Measurements from ENCODE around the gene TCF7L1. TPM values are rescaled to one million over a fixed set of nuclear protein-coding genes. Genes with fewer than 3 reads are reported as not detected.

TCF7L1 gene
- polyA plus RNA-seq, 3 donors, result 0.05 to 0.09 TPM; not detected in 1

DNA sequence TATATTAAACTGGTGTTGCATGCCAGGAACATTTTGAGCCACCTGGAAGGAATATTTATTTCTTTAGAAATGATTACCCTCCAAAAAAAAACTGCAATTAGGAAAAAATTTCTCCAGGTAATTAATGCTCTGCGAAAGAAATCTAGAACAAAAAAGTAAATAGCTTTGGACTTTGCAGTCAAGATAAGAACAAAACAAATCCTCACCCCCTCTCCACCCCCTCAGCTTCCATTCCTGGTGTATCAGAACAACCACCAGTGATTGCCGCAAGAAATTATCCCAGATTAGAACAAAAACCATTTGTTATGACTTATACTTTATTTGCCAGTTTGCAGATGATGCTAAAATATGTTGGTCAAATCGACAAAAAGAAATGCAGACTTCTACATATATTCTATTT is 17.0 kb upstream of the TCF7L1 start:
- Mint-ChIP-seq H3K9me3 (peaks cover 0 to 4% (median 0%) of the 10 kb centered on the region in 7 donors), H3K27ac (no peak overlapping the region), H3K36me3 (no peaks in the 10 kb centered on the region), H3K27me3 (ENCODE audit: low read depth in 3 of 3) (peaks cover 6 to 9% (median 9%) of the 10 kb centered on the region in 3 donors), H3K4me3 (no peak overlapping the region), H3K4me1 (no peaks in the 10 kb centered on the region)
- intact Hi-C loops (cut with micrococcal nuclease), result no loop called here
- H3K9me3 ChIP-seq (replicated peaks in 1 of 2; ENCODE audit: control insufficient read depth in 1 of 2, insufficient read depth in 1 of 2, low read length in 2 of 2), result no peaks in the 10 kb centered on the region
- no peak for TF ChIP-seq CTCF (IDR thresholded peaks at IDR 0.05)
- no peaks in the 10 kb centered on the region for H4K20me1 ChIP-seq (ENCODE audit: insufficient read depth, low read length)
- H3K36me3 ChIP-seq (replicated peaks in 1 of 2; ENCODE audit: control insufficient read depth in 1 of 2, insufficient read depth in 2 of 2, low read length in 2 of 2), result no peaks in the 10 kb centered on the region
- no peaks in the 10 kb centered on the region for H3K79me2 ChIP-seq (ENCODE audit: insufficient read depth, low read length)
- no peak overlapping the region for H3K27ac ChIP-seq (ENCODE audit: low read depth in 1 of 2, low read length in 2 of 2)
- no peak overlapping the region for H2AFZ ChIP-seq (ENCODE audit: insufficient read depth, low read depth, low read length, poor library complexity, severe bottlenecking)
- DNase-seq, result no peak
- H3K4me1 ChIP-seq (ENCODE audit: control insufficient read depth in 1 of 2, insufficient read depth in 2 of 2, low read length in 2 of 2), result no peaks in the 10 kb centered on the region
- H3K4me2 ChIP-seq (replicated peaks; ENCODE audit: extremely low read depth, low read length, poor library complexity, severe bottlenecking), result no peak overlapping the region
- no peak overlapping the region for H3K9ac ChIP-seq (ENCODE audit: insufficient read depth, low read length, poor library complexity, severe bottlenecking)
- H3K4me3 ChIP-seq (replicated peaks in 1 of 3; ENCODE audit: low read depth in 2 of 3, low read length in 3 of 3), result no peak overlapping the region
- H3K27me3 ChIP-seq (ENCODE audit: control insufficient read depth in 2 of 2, insufficient read depth in 2 of 2, low read length in 2 of 2), result peaks cover 4 to 7% of the 10 kb centered on the region in 2 donors
- WGBS (ENCODE audit: insufficient coverage), result 100% methylated on average over 1 of the region's 3 CpGs

DNA sequence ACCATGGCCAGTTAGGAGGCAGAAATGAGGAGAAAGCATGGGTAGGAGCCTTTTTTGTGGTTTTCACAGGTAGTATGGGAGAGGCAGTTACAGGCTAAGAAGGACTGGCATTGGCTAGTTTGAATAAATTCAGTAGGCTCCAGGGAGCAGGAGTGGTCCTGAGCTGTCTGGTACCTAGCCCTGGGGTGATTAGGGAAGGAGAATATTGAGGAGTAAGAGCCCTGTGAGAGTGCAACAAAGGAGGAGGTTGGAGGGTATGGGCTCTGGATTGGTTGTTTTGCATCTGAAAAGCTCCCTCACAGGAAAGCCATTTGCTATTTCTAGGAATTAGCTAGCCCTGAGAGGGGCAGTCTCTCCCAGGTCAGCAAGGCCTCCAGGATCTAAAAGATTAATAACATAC is 13.3 kb upstream of the TCF7L1 start:
- TF ChIP-seq CTCF (IDR thresholded peaks at IDR 0.05), result no peak

More for the DNA sequence above, 13.3 kb upstream of the TCF7L1 start:
- Histone ChIP-seq H3K4me2 (replicated peaks; ENCODE audit: extremely low read depth, low read length, poor library complexity, severe bottlenecking) (no peak overlapping the region), H3K4me1 (ENCODE audit: control insufficient read depth in 1 of 2, insufficient read depth in 2 of 2, low read length in 2 of 2) (no peaks in the 10 kb centered on the region), H3K27ac (ENCODE audit: low read depth in 1 of 2, low read length in 2 of 2) (no peak overlapping the region), H3K9ac (ENCODE audit: insufficient read depth, low read length, poor library complexity, severe bottlenecking) (no peak overlapping the region), H4K20me1 (ENCODE audit: insufficient read depth, low read length) (no peaks in the 10 kb centered on the region), H3K79me2 (ENCODE audit: insufficient read depth, low read length) (no peaks in the 10 kb centered on the region), H3K4me3 (replicated peaks in 1 of 3; ENCODE audit: low read depth in 2 of 3, low read length in 3 of 3) (no peak overlapping the region), H3K27me3 (ENCODE audit: control insufficient read depth in 2 of 2, insufficient read depth in 2 of 2, low read length in 2 of 2) (peaks cover 2 to 3% of the 10 kb centered on the region in 2 donors), H3K36me3 (replicated peaks in 1 of 2; ENCODE audit: control insufficient read depth in 1 of 2, insufficient read depth in 2 of 2, low read length in 2 of 2) (no peaks in the 10 kb centered on the region), H2AFZ (ENCODE audit: insufficient read depth, low read depth, low read length, poor library complexity, severe bottlenecking) (no peak overlapping the region), H3K9me3 (replicated peaks in 1 of 2; ENCODE audit: control insufficient read depth in 1 of 2, insufficient read depth in 1 of 2, low read length in 2 of 2) (no peaks in the 10 kb centered on the region)
- Mint-ChIP-seq H3K27me3 (ENCODE audit: low read depth in 3 of 3) (peaks cover 4 to 6% (median 5%) of the 10 kb centered on the region in 3 donors), H3K9me3 (no peaks in the 10 kb centered on the region), H3K4me1 (no peaks in the 10 kb centered on the region), H3K27ac (no peak overlapping the region), H3K36me3 (no peaks in the 10 kb centered on the region), H3K4me3 (no peak overlapping the region)
- intact Hi-C loops (cut with micrococcal nuclease), result no loop called here
- DNase-seq, result no peak

Data from CD14-positive monocyte (primary cell).